HG03354 (cell line): ENCODE measurements around the gene CD58.

Experiments
- ATAC-seq: cut with Tn5 transposase; IDR thresholded peaks from one replicate; pipeline ENCODE4 v1.9.1; 2021; ENCODE audit warnings: mild to moderate bottlenecking; ENCODE audit not compliant: unreplicated experiment, poor library complexity, severe bottlenecking

CD58 gene

DNA sequence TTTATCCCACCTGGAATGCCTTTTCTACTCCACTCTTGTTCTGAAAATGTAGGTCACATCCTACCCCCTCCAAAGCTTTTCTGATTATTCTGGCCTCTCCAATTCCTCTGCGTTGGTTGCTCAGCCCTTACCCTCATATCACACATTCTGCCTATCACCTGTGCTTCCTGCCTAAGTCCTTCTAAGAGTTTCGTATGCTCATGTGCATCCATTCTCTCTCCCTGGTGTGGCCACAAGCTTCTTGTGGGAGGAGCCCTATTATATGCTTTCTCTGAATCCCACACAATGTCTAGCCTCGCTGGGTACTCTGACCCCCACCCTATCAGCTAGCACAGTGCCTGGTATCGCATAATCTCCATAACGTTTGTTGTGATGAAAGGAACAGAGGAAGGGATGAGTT lies 54.2 kb downstream of the CD58 start:
- no peak for ATAC-seq

DNA sequence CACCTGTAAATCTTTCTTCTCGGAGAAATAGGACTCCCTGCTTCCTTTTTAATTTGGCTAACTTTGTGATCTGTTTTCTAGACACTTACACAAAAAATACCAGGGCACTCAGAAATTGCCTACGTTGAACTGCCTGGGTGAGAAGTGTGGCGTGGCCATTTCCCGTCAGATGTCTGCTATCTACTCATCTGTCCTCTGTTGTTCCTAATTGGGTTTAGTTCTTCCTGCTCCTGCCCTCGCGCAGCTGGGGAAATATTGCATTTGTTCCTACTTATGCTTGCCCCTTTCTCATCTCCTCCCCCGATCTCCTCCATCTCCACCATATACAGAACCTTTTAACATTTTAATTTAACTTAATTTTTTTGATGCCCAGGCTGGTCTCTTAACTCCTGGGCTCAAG lies 55.1 kb downstream of the CD58 start:
- no peak for ATAC-seq

DNA sequence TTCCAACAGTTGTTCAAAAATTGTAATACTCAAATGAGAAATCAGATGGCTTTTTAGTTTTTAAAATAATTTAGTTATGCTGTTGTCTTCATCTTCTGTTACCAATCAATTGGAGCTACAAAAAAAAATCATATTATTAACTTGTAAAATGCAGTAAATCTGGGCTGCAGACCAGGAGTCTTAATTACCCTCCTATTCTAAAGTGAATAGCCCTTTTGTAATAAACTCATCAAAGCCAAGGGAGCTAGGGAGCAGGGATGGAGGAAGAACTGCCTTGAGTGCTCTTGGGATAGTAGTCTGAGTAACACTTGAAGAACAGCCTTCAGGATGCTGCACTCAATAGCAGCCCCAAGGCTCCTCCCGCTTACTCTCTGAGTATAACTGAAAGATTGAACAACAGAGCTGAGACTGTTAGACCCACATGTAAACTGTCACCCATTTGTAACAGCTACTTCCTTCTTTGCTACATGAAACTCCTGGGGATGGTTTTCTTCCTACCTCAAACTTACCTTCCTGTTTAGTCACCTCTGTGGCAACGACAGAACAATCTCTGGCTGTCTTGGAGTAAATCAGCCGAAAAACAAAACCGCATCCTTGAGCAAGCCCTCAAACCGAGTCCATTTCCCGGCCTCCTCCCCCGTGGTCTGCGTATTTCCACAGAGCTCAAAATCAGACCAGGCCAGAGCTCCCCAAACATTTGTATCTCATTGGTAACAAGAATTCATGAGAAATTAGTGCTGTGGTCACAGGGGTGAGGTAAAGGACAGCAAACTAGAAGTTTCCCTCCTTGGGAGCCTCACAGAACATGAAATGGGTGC lies 55.9 kb downstream of the CD58 start:
- peak; percentile 86 for ATAC-seq

DNA sequence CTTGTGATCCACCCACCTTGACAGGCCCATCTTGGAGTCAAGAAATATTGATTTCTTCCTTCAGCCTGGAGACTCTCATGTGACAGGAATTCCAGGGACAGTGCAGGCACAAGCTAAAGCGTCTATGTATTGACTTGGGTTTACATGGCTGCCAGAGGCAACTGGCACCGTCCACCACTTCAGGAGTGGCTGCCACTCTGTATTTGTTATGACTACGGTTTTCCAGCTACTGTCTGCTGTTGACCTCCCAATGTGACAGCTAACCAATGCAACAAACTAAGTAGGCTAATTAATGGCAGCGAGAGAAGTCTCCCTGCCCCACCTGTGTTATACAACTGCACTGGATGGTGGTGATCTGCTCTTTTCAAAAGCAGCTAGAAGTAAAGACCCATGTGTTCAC lies 56.9 kb downstream of the CD58 start:
- ATAC-seq = no peak

DNA sequence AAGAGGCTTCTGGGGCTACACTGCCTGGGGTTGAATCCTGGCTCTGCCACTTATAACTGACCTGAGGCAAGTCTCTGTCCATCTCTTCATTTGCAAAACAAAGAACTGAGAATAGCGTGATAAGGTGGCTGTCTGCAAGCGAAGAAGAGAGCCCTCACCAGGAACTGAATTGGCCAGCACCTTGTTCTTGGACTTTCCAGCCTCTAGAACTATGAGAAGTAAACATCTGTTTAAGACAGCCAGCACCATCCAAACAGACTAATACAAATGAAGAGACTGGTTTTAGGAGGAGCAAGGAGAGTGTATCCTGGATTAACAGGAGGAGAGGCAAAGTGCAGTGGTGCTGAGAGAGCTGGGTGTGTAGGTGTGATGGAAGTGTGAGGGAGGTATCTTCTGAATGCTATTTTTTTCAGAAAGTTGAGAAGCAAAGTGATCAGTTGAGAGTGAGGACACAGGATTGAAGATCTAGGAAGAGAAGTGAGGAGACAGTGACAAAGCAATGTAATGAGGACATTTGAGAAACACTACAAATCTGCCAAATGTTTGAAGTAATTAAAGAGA lies 59.3 kb downstream of the CD58 start:
- ATAC-seq = no peak

DNA sequence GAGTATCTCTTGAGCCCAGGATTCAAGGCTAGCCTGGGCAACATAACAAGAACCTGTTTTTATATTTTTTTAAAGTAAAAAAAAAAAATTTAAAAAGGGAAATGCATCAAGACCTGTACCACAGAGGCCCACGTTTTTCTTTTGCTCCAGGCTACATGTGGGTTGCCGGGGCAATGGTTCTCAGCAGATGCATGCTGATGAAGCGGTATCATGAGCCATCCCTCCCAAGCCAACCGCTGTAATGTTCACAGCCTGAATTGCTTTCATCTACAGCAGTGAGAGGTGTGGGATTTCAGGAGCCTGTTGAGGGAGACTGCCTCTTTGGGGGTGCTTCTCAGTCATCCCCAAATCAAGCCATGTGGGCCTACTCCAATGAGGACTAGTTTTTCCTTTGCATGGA lies 60.5 kb downstream of the CD58 start:
- ATAC-seq = no peak

DNA sequence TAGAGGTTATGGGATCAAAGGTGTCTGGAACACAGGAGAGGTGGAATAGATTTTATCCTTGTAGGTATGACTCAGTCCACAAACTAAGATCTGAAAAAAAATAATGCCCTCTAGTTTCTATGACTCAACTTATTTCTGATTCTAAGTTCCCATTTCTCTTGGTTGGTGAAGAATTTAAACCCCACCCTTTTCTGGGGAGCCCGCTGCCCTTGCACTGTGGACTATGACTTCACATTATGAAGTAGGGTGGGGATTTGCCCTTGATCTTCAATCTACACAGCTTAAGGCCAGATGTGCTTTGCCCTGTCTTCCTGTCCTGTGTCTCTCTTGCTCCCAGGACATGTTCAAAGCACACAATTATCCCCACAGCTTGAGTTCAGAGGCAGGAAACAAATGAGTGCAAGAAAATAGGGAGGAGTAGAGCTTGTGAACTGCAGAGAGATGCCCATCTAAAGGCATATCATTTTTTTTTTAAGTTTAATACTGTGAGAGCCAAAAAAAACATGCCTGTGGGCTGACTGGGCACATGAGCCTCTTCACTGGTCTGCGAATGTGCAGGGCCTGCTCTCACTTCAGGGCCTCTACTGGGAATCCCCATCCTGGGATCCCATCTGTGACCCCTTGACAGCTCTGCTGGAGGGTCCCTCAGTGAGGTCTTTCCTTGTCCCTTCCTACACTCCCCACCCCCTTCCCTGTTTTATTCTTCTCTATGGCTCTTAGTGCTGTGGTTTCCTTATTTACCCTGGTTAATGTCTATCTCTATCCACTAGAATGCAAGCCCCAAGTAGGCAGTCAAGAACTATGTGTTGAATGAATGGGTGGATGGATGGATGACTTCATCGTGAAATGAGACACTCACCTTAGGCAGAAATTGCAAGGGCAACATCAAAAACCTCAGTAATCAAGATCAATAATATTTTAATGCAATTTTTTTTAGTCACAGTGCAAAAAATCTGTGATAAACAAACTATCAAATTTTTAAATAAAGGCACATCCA lies 61.5 kb downstream of the CD58 start:
- peak; percentile 45 for ATAC-seq

DNA sequence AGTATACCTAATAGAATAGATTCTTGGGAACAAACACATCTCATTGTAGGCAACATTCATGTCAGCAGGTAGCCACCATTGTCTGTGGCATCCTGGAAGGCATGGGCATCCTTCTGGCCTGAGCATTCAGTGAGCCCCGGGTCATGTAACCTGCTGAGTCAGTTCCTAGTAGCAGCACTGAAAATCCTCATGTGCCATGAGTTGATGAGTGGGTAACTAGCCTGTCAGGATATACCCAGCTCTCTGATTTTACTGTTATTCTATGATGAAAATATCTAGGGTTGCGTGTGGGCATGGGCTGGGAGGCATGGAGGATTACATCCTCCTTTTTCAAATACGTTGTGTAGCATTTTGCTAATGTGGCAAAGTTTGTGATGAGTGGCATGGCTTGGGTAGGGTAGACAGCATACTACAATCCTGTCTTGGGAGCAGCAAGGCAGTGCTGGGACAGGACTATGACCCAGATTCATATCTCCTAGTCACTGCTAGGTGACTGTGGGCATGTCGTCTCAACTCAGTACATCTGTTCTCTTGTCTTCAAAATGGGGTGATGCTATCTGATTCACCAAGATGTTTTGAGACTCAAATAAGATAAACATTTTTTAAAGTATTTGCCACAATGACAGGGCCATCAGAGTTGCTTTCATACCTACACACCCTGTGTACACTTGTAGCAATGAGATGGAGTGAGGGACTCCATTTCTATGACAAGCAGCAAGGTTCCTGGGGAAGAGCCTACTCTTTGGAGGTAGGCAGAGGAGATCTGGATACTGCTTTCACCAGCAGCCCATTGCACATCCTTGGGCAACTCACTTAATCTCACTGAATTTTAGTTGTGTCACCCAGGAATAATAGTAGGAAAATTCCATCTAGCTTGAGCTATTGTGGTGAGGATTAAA lies 62.5 kb downstream of the CD58 start:
- no peak for ATAC-seq

DNA sequence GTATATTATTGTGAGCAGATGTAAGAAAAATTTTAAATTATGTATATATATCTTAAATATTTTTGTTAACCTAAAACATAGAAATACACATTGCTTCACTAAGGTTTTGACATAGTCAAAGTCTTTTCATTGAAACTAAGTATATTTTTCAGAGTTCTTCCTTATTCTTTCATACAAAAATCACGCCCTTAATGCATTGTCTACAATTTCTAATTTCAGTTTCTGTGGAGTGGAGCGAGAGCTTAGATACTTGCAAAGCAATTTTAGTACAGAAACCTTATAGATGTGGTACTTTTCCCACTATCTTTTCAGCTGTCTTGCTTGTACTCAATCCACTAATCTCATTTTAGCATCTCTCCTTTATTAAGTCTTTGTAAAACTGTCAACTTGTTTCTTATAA lies 63.2 kb downstream of the CD58 start:
- no peak for ATAC-seq

DNA sequence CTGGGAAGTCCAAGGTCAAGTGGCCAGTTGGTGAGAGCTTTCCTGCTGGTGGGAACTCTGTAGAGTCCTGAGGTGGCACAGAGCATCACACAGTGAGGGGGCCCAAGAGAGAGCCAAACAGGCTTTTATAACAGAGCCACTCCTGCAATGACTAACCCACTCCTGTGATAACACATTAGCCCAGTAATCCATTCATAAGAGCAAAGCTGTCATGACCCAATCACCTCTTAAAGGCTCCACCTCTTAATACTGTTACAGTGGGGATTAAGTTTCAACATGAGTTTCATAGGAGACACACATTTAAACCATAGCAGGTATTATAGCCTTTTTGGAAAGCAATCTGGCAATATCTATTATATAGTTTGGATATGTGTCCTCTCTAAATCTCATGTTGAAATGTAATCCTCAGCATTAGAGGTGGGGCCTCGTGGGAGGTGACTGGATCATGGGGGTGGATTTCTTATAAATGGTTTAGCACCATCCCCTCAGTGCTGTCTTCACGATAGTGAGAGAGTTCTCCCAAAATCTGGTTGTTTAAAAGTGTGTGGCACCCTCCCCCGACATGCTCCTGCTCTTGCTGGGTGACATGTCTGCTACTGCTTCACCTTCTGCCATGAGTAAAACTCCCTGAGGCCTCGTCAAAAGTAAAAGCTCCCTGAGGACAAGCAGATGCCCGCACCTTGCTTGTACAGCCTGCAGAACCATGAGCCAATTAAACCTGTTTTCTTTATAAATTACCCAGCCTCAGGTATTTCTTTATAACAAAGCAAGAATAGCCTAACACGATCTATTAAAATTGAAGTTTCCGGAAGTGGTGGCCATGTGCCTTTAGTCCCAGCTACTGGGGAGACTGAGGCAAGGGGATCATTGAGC lies 64.5 kb downstream of the CD58 start:
- ATAC-seq = peak; percentile 24

DNA sequence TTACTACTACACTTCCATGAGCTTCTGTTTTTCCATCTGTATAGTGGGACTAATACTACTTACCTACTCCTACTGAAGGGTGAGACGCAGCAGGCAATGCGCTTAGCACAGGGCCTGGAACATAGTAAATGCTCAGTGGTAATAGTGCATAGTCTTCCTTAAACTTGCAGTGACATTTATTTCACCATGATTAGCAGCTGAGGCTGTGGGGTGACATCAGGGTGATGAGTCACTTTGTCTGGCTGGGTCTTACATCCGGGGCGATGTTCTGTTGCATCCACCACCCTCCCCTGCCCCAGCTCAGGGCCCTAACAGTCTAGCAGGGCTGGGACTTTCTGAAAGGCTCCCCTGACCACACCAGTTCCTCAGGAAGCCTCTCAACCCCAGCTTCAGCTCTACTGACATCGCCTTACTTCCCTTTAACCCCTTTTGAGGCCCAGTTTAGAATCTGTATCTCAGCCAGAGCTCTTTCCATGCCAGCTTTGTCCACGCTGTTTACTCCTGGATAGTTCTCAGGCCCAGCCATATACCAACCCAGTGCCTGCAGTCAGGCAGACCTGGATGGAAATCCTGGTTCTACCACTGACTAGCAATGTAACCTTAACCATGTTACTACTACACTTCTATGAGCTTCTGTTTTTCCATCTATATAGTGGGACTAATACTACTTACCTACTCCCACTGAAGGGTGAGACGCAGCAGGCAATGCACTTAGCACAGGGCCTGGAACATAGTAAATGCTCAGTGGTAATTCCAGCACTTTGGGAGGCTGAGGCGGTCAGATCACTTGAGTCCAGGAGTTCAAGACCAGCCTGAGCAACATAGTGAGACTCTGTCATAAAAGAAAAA lies 66.3 kb downstream of the CD58 start:
- ATAC-seq = peak; percentile 93

DNA sequence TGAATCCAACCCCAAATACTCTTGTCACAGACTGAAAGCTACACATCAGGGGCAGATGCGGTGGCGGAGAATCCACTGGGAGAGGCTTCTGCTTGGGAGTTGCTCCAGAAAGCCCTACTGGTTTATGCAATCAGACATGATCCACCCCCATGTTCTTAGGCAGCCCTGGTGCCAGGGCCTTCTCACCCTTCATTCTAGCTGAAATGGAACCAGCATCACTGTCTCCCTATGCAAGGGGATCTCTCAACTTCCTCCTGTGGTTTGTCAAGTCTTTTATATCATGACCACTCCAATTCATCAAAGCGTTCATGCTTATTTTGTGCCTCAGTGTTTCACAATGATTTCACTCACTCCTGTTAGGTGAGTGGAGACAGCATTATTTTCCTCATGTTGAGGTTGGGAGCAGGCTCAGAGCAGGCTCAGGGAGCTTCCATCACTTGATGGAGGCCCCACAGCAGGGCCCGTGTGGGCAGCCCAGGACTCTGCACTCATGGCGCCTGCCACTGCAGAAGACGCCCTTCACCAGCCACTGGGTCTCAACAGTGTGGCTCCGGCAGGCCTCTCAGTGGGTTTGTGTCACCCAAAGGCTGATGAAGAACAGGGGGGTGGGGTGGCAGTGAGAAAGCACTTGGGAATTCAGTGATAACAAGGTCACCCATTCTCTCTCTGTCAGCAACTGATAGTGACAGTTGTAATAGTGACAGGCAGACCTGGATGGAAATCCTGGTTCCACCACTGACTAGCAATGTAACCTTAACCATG lies 67.1 kb downstream of the CD58 start:
- ATAC-seq = peak; percentile 9

DNA sequence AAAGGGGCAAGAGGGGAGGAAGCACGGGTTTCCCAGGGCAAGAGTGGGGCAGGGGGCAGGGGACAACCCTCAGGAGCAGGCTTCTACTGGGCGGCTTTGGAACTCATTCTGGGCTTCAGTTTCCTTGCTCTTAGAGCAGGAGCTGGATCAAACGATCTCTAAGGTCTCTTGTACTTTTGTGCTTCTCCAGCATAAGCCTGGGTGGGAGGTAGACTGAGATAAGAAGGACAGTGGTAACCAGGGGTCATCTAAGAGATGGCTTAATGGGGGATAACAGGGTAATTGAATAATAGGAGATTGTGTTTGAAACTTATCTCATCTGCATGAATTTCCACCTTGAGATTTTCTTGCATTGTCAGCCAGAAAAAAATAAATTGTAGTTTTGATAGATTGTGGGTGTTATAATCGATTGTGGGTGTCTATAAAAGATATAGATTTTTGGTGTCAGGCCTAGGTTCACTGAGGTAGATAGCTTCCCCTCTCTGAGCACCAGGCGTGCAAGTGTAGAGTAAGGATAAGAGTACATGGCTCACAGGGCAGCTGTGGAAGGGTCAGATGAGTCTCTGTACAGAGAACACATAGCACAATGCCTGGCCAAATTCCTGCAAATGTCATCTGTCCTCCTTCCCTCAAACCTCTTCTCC lies 68.0 kb downstream of the CD58 start:
- no peak for ATAC-seq

DNA sequence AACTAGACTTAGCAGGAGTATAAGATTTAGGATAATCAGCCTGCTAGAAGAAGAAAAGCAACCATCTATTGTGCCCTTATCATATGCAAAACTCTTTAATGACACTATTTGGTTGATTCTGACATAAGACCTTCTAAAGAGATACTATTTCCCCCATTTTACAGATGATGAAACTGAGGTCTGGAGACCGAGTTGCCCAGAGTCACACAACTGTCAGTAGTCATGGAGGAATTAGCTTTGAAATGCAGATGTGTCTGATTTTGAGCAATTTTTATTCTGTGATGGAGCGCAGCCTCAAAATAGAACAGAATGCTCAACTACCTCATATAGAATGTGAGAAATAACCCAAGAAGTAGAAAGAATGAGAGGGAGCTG lies 69.0 kb downstream of the CD58 start:
- no peak for ATAC-seq

DNA sequence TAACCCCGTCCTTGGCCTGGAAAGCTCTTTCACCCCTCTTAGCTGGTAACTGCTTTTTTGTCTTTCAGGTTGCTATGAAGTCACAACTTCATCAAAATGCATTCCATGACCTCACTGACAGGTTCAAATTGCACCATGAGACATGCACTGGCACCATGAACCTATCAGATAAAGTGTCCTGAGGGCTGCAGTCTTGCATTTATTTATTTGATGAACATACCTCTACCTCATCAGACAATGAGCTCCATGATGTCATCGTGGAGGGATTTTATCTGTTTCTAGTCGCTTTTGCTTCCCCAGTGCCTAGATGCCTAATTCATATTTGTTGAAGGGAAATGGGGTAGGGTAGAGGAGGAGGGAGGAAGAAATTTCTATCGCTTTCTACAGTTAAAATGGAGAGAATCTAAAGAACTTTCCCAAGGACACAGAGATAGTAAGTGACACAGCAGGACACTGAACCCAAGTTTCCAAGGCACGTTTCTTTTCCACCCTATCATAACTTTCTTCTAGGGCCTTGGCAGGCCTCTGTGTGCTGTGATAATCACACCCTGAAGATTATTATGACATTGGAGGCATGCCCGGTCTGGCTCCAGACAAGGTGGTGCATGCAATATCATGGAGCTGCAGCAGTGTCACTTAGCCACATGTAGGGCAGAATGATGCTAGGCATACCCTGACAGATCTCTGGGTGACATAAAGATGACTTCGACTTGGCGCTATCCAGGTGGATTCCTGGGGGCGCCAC lies 69.5 kb downstream of the CD58 start:
- no peak for ATAC-seq
